K562 (cell line): ENCODE measurements around the gene ZNF761. TPM values are rescaled to one million over a fixed set of nuclear protein-coding genes. Genes with fewer than 3 reads are reported as not detected.

Source experiments
- BHLHE40 ChIP-seq: IDR thresholded peaks from 2 replicates; pipeline ENCODE4 v1.6.1; 2011; ENCODE audit warnings: low read length, improper control_type of control experiment
- CREM ChIP-seq: IDR thresholded peaks from 2 replicates; pipeline ENCODE4 v1.6.1; 2014; ENCODE audit warnings: antibody characterized with exemption, low read depth
- L3MBTL2 ChIP-seq: fragments of 450-650 bp; IDR thresholded peaks from 2 replicates; pipeline ENCODE4 v1.6.1; 2016; ENCODE audit warnings: mild to moderate bottlenecking, moderate library complexity
- MTA1 ChIP-seq: fragments of 450-650 bp; IDR thresholded peaks from 2 replicates; pipeline ENCODE4 v1.6.1; 2017; ENCODE audit warnings: borderline replicate concordance
- MTA3 ChIP-seq: fragments of 450-650 bp; formaldehyde crosslinking; IDR thresholded peaks from 2 replicates; pipeline ENCODE4 v1.6.1; 2017; ENCODE audit warnings: mild to moderate bottlenecking, borderline replicate concordance
- MYC ChIP-seq, 2 experiments: fragments of 250-450 bp in 1 of 2; sonication (Bioruptor Pico) in 1 of 2; IDR thresholded peaks; 2 replicates each; pipeline versions ENCODE4 v1.5.1 to v1.6.1; 2012 to 2021; ENCODE audit warnings: low read depth in 2 of 2, borderline replicate concordance in 1 of 2, improper control_type of control experiment in 1 of 2, low read length in 1 of 2, mild to moderate bottlenecking in 1 of 2, moderate library complexity in 1 of 2
- NFE2 ChIP-seq: IDR thresholded peaks from 2 replicates; pipeline ENCODE4 v1.6.1; 2014; ENCODE audit warnings: antibody characterized with exemption, low read depth
- NR2C2 ChIP-seq, 2 experiments: fragments of 200-800 bp in 1 of 2; sonication (Bioruptor generic) in 1 of 2; sonication (generic) in 1 of 2; formaldehyde crosslinking in 1 of 2; IDR thresholded peaks; 2 replicates each; pipeline versions ENCODE4 v1.6.1 to v1.8.0; 2016 to 2022; ENCODE audit warnings: mild to moderate bottlenecking in 1 of 2, missing compliant biosample characterization in 1 of 2, missing genetic modification characterization in 1 of 2, missing genetic modification reagents in 1 of 2
- NRF1 ChIP-seq, 2 experiments: fragments of 450-650 bp; IDR thresholded peaks in 1 of 2; conservative IDR thresholded peaks in 1 of 2; 2 replicates each; pipeline ENCODE4 v1.6.1; 2014; ENCODE audit warnings: mild to moderate bottlenecking in 2 of 2
- PHF8 ChIP-seq: fragments of 200-600 bp; sonication (generic); IDR thresholded peaks from 2 replicates; pipeline ENCODE4 v1.6.1; 2012; ENCODE audit warnings: mixed run types, mild to moderate bottlenecking, inconsistent platforms, low read length, moderate library complexity, borderline replicate concordance
- POLR2AphosphoS5 ChIP-seq: IDR thresholded peaks from 2 replicates; pipeline ENCODE4 v1.6.1; 2011; ENCODE audit warnings: mild to moderate bottlenecking, low read depth, low read length, moderate library complexity; ENCODE audit not compliant: control insufficient read depth, insufficient read depth
- POLR2B ChIP-seq: fragments of 450-650 bp; IDR thresholded peaks from 2 replicates; pipeline ENCODE4 v1.6.1; 2018; ENCODE audit warnings: low read depth; ENCODE audit not compliant: partially characterized antibody
- POLR2G ChIP-seq: fragments of 200-400 bp; formaldehyde crosslinking; IDR thresholded peaks from 2 replicates; pipeline ENCODE4 v1.6.1; 2017; ENCODE audit warnings: low read depth, mild to moderate bottlenecking, antibody characterized with exemption, low read length, moderate library complexity
- POLR2H ChIP-seq: IDR thresholded peaks from 2 replicates; pipeline ENCODE4 v1.6.1; 2016; ENCODE audit warnings: missing genetic modification characterization, low read depth, mild to moderate bottlenecking, control low read depth, missing compliant biosample characterization, moderate library complexity
- RBFOX2 ChIP-seq: fragments of 200-400 bp; formaldehyde crosslinking; IDR thresholded peaks from 2 replicates; pipeline ENCODE4 v1.6.1; 2017; ENCODE audit warnings: low read depth, mild to moderate bottlenecking, low read length, moderate library complexity
- SOX6 ChIP-seq: fragments of 450-650 bp; IDR thresholded peaks from 2 replicates; pipeline ENCODE4 v1.6.1; 2014; ENCODE audit warnings: mild to moderate bottlenecking
- SRSF3 ChIP-seq: fragments of 200-400 bp; formaldehyde crosslinking; IDR thresholded peaks from 2 replicates; pipeline ENCODE4 v1.6.1; 2016; ENCODE audit warnings: mild to moderate bottlenecking, low read length, moderate library complexity; ENCODE audit not compliant: insufficient read depth
- TBP ChIP-seq: optimal IDR thresholded peaks from 2 replicates; pipeline ENCODE3; 2011; ENCODE audit warnings: low read depth, low read length, improper control_type of control experiment
- TCF3 ChIP-seq: sonication (generic); formaldehyde crosslinking; IDR thresholded peaks from 2 replicates; pipeline ENCODE4 v1.4.0; 2020; ENCODE audit warnings: mild to moderate bottlenecking, missing genetic modification reagents
- ZKSCAN8 ChIP-seq: fragments of 200-800 bp; sonication (Bioruptor generic); IDR thresholded peaks from 2 replicates; pipeline ENCODE4 v1.6.1; 2016; ENCODE audit warnings: missing genetic modification characterization, missing compliant biosample characterization
- ZNF134 ChIP-seq: fragments of 250-450 bp; sonication (Bioruptor Pico); conservative IDR thresholded peaks from 2 replicates; pipeline ENCODE4 v1.4.0; 2020
- polyA plus RNA-seq, 8 experiments: library from polyadenylated mRNA; depleted of rRNA in 4 of 8; stranded (reverse) in 5 of 8; unstranded in 3 of 8; fragments of >200 nt; fragmentation: Nextera tagmentation in 2 of 8; fragmentation: Illumina TruSeq in 1 of 8; extraction: Ambion mirVana in 2 of 8; extraction: Trizol in 1 of 8; gene quantifications; 2 replicates each; pipeline versions ENCODE4 v1.2.1 to v1.2.3, GENCODE V29; 2011 to 2014; ENCODE audit warnings: inconsistent platforms in 1 of 8, missing spikeins in 1 of 8
- total RNA-seq, 7 experiments: library from RNA; depleted of rRNA in 6 of 7; stranded (reverse); fragments of >200 nt in 6 of 7; fragmentation: Illumina TruSeq in 2 of 7; extraction: Trizol in 2 of 7; gene quantifications; 2 replicates each; pipeline versions ENCODE4 v1.2.1 to v1.2.3, GENCODE V29; 2011 to 2021; ENCODE audit warnings: low replicate concordance in 1 of 7

ZNF761 gene
- total and polyA plus RNA-seq, 9 of the 15 experiments (the other 6 are each of a cell fraction or from before 2014, with no cell fraction given), result 10.3 to 30.2 (median 17.0) TPM

- TF ChIP-seq L3MBTL2 (peak; percentile 58; the same call in 1 of the 2 replicates), MTA1 (0 out of 2 replicates have a peak, but pooled peaks have one; percentile 22), NFE2 (0 out of 2 replicates have a peak, but pooled peaks have one; percentile 5), NR2C2 (CRISPR knock-in tag; IDR thresholded peaks at IDR 0.05) (no peak), NR2C2 (tag; IDR thresholded peaks at IDR 0.05) (0 out of 2 replicates have a peak, but pooled peaks have one; percentile 23), CREM (peak; percentile 57), POLR2B (peak; percentile 55), ZKSCAN8 (no peak), MTA3 (peak; percentile 46; the same call in 1 of the 2 replicates), POLR2AphosphoS5 (peak; percentile 61; the same call in 1 of the 2 replicates), SRSF3 (no peak), NRF1 (conservative IDR thresholded peaks at IDR 0.05 in 1 of 2, IDR thresholded peaks at IDR 0.05 in 1 of 2) (peak; percentile 70 to 73), ZNF134 (CRISPR knock-in tag) (no peak), TBP (peak; percentile 58), RBFOX2 (peak; percentile 82), PHF8 (peak; percentile 81; the same call in 1 of the 2 replicates), BHLHE40 (peak; percentile 15; the same call in 1 of the 2 replicates), MYC (IDR thresholded peaks at IDR 0.05; ENCODE audit: low read depth, low read length) (peak; percentile 69; the same call in 1 of the 2 replicates), MYC (CRISPR knock-in tag; IDR thresholded peaks at IDR 0.05; ENCODE audit: borderline replicate concordance, low read depth) (no peak), TCF3 (CRISPR knock-in tag) (0 out of 2 replicates have a peak, but pooled peaks have one; percentile 16), POLR2H (tag) (peak; percentile 49), POLR2G (peak; percentile 87), SOX6 (no peak)
Measured at GRCh38 chr19:53467485-53468262, 35.9 kb downstream of the ZNF761 start, which contains the start of gene ZNF813 (continued).
